ENCODE measurements around the gene TRAPPC13.
"Not testable (repeated sequence)": the region's sequence is repeated elsewhere in the genome, so short reads cannot be mapped to it uniquely, and the experiment has no call there.

TRAPPC13 gene

DNA sequence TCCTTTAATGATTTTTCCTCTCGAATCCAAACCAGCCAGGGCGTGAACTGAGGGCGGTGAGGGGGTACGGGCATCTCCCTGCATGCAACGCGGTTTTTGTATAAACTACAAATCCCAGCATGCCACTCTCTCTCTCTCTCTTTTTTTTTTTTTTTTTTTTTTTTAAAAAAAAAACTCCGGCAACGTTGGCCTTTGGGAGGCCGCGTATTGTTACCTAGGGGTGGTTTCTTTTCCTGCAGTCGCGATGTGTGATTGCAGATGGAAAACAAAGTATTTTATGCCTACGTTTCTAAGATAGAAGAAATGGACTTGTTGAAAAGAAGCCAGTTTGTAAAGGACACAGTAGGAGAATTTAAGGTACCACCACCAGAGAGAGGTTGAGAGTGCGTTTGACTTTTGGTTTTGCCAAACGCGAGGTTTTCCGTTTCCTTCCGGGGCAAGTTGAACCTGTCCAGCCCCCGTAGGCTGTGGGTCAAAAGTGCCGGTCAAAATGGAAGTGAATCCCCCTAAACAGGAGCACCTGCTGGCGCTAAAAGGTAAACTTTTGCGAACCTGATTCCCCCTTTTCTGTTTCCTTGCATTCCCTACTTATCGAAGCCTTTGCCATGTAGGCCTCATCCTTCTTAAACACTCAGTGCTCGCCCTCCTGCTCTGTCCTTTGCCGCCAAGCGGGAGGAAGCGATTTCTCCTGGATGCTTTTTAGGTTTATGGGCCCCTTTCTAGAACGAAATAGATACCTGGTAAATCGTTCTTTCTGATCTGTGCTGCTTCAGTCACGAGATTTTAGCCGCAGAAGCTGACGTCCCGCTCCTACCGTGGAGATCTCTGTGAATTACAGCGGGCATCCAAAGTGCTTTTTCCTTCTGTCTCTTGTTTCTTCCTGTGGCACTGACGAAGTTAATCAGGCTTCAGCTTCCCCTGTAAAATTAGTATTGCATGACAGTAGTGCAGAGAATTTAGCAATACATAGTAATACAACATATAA is at the start of gene TRAPPC13, which contains the start of gene SHLD3:
TSS of gene TRAPPC13 (plus strand) at position 457 of the 985 bp plus-strand sequence. CDS start at position 491, 34 bp downstream.
TSS of gene SHLD3 (plus strand) at position 457 of the 985 bp plus-strand sequence. CDS start 4,561 bp downstream, outside the sequence.
- DNase-seq, result peak; percentile 91

GRCh38 chr5:65577141-65577540 is 47.7 kb upstream of the TRAPPC13 start:
- DNase-seq, result no peak

DNA sequence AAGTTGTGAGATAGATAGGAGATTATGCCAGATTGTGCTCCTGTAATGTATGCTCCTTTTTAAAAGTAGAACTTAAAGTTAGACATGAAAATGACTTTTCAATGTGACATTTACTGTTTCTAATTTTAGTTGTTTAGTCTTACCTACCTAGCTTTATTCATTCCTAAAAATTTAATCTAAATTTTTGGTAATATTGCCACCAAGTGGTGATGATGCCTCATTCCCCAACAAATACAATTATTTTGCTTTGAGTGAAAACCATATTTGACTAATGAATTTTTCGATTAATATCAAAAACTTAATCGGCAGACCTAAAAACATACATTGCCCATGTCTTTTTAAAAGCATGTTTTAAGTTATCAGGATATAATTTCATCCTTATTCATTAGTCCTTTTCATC is 36.1 kb upstream of the TRAPPC13 start:
- DNase-seq, result no peak

DNA sequence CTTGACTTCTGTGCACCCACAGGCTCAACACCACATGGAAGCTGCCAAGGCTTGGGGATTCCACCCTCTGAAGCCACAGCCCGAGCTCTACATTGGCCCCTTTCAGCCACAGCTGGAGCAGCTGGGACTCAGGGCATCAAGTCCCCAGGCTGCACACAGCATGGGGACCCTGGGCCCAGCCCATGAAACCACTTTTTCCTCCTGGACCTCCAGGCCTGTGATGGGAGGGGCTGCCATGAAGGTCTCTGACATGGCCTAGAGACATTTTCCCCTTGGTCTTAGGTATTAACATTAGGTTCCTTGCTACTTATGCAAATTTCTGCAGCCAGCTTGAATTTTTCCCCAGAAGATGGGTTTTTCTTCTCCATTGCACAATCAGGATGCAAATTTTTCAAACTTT is 23.1 kb upstream of the TRAPPC13 start:
- not testable (repeated sequence) for DNase-seq

DNA sequence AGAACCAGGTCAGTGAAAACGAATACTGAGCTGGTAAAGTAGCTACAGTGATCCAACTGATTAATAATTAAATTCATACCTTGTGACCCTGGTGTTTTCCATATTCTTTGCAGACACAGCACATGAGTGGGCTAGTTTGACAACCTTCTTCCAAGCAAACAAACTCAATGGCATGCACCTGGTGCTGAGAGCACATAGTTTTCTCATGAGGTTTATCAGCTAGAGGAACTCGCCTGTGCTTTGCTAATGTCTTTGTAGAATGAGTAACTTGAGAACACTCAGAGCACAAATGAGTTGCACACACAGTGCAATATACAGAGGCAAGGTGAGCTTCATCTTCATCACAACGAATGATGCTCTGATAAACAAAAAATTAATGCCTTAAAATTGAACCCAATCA is 13.3 kb upstream of the TRAPPC13 start:
- DNase-seq, result no peak

GRCh38 chr5:65612298-65612907 is 12.4 kb upstream of the TRAPPC13 start:
- no peak for DNase-seq

DNA sequence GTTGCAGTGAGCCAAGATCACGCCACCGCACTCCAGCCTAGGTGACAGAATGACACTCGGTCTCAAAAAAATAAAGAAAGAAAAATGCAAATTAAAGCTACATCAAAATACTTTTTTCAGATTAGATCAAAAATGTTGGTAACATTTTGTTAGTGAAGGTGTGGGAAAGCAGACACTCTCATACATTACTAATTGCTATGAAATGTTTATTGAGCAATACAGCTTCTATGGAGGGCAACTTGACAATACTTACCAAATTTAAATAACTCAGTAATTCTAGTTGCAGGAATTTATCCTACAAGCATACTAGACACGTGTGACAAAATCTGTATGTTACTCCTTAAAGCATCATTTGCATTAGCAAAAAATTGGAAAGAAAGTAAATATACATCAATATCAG is 4.8 kb upstream of the TRAPPC13 start:
- DNase-seq, result no peak

- DNase-seq, result not testable (repeated sequence)
These were observed 2.9 kb upstream of the TRAPPC13 start for GRCh38 chr5:65621961-65622360.

DNA sequence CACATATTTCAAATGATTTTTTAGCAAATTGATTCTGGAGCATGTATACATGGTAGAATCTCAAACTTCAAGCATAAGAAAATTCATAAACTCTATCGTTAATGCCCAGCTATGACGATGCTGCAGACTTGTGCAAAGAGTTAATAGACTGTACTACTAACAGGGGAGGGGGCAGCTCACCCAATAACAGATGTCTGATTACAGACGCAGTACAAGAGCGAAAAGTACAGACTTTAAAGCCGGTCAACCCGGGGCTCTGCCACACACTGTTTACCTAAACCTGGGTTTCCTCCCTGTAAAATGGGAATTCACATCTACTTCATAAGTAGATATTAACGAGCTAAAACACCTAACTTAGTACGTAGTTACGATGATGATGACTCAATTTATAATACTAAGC is 1.3 kb upstream of the TRAPPC13 start:
- peak; percentile 5 for DNase-seq

DNA sequence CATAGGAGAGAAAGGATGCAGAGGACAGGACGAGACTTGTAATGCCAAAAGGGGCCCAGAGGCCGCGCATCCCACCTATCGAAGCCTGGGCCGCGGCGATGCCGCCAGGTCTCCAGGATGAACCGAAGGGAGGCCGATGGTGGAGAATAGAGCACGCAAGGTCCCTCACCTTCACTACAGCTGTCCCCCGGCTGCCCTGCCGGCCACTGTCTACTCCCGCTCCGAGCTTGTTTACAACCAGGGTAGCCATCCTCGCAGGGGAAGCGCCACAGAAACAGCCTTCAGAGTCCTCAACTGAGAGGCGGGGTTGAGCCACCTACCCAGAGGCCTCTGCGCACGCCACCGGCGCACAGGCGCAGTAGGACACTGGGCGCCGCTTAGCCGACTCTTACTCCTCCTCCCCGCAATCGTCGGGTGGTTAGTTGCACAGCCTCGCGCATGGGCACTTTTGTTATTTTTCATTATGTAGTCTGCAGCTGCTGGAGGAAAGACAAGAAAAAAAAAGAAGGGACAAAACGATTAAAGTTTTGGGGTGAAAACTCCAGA is 729 bp upstream of the TRAPPC13 start, which contains the start of gene TRIM23:
TSS of gene TRIM23 (minus strand) at position 309 of the 546 bp plus-strand sequence. CDS start at position 250, 59 bp downstream.
- DNase-seq, result peak; percentile 98

GRCh38 chr5:65625743-65626142 is 916 bp downstream of the TRAPPC13 start:
- peak; percentile 4 for DNase-seq

- no peak for DNase-seq
These were observed 6.2 kb downstream of the TRAPPC13 start for GRCh38 chr5:65630981-65631380.

DNA sequence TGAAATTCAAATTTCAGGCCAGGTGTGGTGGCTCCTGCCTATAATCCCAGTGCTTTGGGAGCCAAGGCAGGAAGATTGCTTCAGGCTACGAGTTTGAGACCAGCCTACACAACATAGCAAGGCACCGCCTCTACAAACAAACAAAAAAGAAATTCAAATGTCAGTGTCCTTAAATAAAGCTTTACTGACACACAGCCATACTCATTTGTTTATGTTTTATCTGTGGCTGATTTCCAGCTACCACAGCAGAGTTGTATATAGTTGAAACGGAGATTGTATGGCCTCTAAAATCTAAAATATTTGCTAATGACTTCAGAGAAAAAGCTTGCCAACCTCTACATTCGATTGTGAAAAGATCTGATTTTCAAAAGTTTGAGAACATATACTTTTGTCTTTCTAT is 15.4 kb downstream of the TRAPPC13 start:
- DNase-seq, result no peak

GRCh38 chr5:65646938-65647337 is 22.1 kb downstream of the TRAPPC13 start:
- DNase-seq, result no peak

GRCh38 chr5:65647941-65648340 is 23.1 kb downstream of the TRAPPC13 start:
- DNase-seq, result no peak

GRCh38 chr5:65651144-65651543 is 26.3 kb downstream of the TRAPPC13 start:
- no peak for DNase-seq

- DNase-seq, result no peak
These were observed 29.9 kb downstream of the TRAPPC13 start for GRCh38 chr5:65654713-65655112.

DNA sequence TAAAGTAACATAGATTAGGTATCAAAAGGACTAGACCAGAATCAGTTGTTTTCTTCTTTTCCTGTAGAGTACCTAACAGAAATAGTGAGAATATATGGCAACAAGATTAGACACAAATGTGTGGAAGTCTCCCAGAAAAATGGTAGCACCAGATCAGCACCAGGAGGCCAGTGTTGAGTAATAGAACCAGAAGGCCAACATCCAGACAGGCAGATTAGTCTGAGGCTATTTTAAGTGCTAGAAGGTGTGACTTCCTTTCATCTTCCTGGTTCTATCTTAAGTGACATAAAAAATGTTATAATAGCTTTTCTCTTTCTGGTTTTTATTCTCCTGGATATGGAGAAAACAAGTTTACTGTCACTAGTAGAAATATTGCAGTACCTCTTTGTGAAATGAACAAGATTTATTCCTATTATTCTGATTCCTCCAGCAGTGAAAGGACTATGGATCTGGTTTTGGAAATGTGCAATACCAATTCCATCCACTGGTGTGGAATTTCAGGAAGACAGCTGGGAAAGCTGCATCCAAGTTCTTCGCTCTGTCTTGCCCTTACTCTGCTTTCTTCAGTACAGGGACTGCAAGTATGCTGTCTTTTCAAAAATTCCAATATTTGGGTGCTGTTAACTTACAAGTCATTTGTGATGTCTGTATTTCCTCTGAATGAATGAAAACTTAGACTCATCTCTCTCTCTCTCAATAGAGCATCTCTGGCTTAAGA is 39.1 kb downstream of the TRAPPC13 start:
- DNase-seq, result no peak

DNA sequence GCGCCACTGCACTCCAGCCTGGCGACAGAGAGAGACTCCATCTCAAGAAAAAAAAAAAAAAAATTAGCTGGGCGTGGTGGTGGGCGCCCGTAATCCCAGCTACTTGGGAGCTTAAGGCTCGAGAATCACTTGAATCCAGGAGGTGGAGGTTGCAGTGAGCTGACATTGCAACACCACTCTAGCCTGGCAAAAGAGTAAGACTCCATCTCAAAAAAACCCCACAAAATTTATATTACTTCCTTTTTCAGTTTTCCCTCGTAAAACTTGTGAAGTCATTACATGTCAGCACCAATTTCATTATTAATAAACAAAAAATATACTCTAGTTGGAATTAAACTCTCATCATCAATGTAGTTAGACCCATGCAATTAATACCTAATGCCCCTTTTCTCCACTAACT is 43.9 kb downstream of the TRAPPC13 start:
- DNase-seq, result no peak

- no peak for DNase-seq
These were observed 48.0 kb downstream of the TRAPPC13 start for GRCh38 chr5:65672796-65673195.

DNA sequence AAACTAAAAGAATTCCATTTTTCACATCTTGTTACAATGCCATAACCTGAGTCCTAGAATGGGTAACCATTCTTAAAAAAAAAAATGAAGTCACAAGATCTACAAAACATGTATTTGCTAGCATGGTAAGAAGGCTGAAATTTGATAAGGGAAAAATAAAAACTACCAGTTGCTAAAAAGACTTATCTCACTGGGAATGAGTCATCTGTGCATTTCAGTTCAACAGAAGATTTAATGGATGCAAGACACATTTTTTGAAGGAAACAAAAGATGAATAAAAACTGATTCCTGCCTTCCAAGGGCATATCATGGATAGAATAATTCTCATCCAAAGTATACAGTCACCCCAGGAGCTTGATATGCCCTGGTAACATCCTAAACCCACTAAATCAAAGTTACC is 49.9 kb downstream of the TRAPPC13 start:
- no peak for DNase-seq

DNA sequence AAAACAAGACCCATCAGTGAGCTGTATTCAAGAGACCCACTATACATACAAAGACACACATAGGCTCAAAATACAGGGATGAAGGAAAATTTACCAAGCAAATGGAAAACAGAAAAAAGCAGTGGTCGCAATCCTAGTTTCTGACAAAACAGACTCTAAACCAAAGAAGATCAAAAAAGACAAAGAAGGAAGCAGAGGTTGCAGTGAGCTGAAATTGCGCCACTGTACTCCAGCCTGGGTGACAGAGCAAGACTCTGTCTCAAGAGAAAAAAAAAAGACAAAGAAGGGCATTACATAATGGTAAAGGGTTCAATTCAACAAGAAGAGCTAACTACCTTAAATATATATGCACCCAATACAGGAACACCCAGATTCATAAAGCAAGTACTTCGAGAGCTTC is 51.2 kb downstream of the TRAPPC13 start:
- not testable (repeated sequence) for DNase-seq

DNA sequence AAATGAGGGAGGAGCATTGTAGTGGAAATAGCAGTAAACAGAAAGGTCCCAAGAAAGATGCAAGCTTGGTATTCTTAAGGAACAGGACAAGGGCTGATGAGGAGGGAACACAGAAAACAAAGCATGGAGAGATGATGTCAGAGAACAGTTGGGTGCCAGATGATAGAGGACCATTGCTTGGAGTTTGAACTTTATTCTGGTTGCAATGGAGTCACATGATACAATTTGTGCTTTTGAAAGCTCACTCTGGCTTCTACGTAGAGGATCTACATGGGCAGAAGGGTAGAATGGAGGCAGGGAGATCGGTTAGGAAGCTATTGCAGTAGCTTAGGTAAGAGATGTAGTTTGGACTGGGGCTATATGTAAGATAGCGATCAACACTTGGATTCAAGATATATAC is 57.3 kb downstream of the TRAPPC13 start:
- no peak for DNase-seq
